Breast epithelium (tissue), 3 donors: ENCODE data around the gene CASZ1.

ENCODE experiments used
- POLR2A ChIP-seq: fragments of 450-650 bp; IDR thresholded peaks from one replicate; pipeline ENCODE4 v1.6.1; 2016; ENCODE audit warnings: antibody characterized with exemption, mild to moderate bottlenecking, moderate library complexity
- POLR2AphosphoS5 ChIP-seq, 3 donors: sonication (generic); formaldehyde crosslinking; IDR thresholded peaks; one replicate each; pipeline ENCODE4 v1.6.1; 2017; ENCODE audit warnings: antibody characterized with exemption in 3 of 3
- TF ChIP-seq, protein P1 (sequence below), 3 donors: fragments of 450-650 bp; IDR thresholded peaks; one replicate each; pipeline ENCODE4 v1.5.1; 2016 to 2017; ENCODE audit warnings: antibody characterized with exemption in 3 of 3, mild to moderate bottlenecking in 3 of 3, moderate library complexity in 3 of 3

DNA sequence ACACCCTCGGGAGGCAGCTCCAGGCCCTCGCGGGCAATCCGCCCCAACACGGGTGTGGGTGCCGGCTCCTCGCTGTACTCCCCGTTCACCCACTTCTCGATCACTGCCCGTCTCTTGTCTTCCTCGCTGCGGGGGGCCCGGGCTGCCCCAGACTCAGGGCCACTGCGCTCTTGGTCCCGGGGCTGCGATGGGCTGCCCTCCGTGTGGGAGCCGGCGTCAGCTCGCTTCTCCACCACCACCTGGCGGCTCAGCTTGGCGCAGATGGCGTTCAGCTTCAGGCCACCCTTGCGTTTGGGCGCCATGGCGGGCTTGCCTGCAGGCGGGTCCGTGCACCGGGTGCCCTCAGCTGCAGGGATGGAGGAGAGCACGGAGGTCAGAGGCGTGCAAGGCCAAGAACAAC, 131.2 kb downstream of the CASZ1 start:
- TF ChIP-seq, protein P1, sequence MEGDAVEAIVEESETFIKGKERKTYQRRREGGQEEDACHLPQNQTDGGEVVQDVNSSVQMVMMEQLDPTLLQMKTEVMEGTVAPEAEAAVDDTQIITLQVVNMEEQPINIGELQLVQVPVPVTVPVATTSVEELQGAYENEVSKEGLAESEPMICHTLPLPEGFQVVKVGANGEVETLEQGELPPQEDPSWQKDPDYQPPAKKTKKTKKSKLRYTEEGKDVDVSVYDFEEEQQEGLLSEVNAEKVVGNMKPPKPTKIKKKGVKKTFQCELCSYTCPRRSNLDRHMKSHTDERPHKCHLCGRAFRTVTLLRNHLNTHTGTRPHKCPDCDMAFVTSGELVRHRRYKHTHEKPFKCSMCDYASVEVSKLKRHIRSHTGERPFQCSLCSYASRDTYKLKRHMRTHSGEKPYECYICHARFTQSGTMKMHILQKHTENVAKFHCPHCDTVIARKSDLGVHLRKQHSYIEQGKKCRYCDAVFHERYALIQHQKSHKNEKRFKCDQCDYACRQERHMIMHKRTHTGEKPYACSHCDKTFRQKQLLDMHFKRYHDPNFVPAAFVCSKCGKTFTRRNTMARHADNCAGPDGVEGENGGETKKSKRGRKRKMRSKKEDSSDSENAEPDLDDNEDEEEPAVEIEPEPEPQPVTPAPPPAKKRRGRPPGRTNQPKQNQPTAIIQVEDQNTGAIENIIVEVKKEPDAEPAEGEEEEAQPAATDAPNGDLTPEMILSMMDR (IDR thresholded peaks at IDR 0.05) = no peak
- TF ChIP-seq POLR2A (no peak), POLR2AphosphoS5 (IDR thresholded peaks at IDR 0.05) (no peak)
